ENCODE results near the gene ERCC5.

The ERCC5 gene

DNA sequence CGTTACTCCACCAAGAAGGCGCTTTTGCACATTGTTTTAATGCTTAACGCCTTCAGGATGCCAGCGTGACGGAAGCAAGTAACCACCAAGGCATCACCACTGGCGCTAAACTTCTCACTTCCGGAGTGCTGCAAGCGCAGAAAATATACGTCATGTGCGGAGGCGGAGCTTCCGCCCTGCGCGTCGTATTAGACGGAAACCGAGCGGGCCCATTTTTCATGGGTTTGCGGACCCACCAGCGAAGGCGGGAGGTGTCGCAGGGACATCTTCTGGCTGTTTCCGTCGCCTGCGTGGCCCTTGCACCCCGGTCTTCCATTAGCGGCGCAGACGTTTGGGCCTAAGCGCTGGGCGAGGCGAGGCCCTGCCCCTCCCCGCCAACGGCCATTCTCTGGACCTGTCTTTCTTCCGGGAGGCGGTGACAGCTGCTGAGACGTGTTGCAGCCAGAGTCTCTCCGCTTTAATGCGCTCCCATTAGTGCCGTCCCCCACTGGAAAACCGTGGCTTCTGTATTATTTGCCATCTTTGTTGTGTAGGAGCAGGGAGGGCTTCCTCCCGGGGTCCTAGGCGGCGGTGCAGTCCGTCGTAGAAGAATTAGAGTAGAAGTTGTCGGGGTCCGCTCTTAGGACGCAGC lies at the start of gene ERCC5:
Gene ERCC5 (plus strand): TSS at position 403 of the 631 bp plus-strand sequence. CDS start 235 bp downstream, outside the sequence.
- DNase-seq (ENCODE audit: low read depth, low spot score), result peak; percentile 96

DNA sequence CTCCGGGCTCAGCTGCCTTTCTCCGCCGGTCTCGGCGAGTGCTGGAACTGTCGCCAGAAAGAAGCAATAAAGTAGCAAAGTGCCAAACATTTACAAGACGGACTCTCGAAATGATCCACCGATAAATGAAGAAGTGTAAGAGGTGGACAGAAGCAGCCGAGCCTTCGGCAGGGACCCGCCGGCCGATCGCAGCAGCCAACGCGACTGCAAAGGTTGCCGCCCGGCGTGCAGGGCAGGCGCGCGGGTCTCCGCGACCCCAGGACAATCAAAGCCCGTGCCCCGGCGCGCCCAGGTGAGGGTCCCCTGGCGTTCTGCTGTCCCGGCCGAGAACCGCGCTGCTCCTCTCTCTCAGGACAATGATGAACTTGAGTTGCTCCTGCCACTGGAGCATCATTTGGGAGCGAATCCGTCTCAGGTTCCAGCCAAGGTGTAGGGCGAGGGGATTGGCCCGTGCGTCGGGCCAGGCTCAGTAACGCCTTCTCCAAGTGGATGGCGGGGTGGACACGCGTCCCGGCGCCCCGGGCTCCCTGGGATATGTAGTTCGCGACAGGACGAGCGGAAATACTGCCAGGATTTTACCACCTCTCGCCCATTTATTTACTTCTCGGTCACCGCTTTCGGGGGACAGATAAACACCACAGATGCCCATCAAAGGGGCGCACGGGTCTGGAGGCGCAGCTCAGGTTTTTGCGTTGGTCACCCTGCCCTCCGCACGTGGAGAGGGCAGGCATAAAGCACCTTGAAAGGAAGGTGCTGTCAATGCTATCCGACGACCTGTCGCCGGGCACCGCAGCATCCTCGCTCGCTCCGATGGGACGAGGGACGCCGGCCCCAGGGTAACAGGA lies 47.0 kb upstream of the ERCC5 start, which contains the start of the genes BIVM and POGLUT2:
Gene BIVM (plus strand): TSS at position 539 of the 845 bp plus-strand sequence. CDS start 8,149 bp downstream, outside the sequence.
Gene POGLUT2 (minus strand): TSS at position 396 of the 845 bp plus-strand sequence. CDS start 306 bp downstream, at position 90.
- DNase-seq (ENCODE audit: low read depth, low spot score), result peak; percentile 95

DNA sequence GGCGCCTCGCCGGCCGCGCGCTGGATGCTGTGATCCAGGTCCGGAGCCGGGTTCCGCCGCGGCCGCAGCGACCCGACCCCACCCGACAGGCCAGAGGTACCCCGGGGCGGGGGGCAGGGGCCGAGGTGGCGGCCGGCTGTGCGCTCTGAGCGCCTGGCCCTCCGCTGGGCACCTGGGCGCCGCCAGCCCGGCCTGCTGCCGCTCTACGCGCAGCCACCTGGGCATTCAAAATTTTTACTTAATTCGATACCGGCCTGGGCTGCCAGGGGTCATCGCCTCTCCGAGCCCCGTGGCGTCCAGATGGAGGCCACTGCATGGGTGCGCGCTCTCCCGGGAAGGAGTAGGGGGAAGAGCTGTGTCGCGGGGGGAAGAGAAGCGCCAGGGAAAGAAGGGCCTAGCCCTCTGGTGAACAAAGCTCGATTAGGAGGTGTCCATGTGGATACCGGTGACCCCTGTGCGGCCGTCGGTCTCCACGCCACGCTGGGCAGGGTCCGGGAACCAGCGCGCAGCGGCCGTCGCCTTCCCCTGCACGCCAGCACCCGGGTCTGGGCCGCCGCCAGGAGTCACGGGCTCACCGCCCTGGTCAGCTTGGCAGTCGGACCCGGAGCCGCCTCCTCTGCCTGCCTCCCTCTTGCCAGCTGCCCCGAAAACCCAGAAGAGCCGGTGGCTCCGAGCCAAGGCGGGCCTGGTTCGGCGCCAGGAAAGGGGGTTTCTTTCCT lies 46.2 kb upstream of the ERCC5 start:
- DNase-seq (ENCODE audit: low read depth, low spot score), result no peak

DNA sequence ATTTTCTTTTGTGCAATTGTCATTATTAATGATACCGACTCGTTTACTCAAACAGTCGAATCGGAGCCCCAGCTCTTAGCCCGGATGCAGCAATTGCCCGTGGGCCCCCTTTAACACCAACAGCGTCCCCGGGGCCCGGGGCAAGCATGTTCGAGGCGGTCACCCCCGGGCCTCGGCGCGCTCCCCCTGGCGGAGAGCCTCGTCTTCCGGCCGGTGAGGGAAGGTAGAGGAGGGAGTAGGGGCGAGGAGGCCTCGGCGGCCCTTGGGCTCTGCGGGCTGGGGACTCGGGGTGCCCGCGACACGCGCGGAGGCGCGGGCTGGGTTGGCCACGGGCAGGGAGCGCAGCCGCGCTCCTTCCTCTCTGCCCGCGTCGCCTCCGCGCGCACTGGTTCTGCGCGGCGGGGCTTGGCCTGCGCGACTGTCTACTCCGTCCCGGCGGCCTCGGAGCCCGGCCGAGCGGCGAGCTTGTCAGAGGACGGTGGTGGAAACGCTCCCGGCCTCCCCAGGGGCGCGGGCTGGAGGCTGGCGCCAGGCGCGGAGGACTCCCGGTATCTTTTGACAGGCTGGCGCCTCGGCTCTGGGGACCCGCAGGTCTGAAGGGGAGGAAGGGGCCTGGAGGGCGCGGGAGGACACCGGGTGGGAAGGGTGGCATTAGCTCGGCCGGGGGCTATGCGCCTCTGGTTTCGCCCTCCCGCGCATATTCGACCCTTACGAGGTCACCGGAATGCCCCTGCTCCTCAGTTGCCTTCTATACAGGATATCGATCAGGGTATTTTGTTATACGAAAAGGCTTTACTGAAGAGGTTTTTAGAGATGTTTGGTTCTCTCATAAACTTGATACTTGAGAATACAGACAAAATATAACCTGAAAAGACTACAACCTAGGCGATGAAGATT lies 45.4 kb upstream of the ERCC5 start:
- peak; percentile 84 for DNase-seq (ENCODE audit: low read depth, low spot score)

DNA sequence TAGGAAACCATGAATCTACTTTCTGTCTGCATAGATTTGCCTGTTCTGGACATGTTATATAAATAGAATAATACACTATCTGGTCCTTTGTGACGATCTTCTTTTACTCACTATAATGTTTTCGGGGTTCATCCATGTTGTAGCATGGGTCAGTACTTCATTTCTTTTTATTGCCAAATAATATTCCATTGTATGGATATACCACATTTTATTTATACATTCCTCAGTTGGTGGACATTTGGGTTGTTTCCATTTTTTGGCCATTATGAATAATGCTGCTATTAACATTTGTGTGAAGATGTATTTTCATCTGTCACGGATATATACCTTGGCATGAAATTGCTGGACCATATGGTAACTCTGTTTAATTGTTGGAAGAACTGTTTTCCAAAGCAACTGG lies 40.2 kb upstream of the ERCC5 start:
- DNase-seq (ENCODE audit: low read depth, low spot score), result no peak

DNA sequence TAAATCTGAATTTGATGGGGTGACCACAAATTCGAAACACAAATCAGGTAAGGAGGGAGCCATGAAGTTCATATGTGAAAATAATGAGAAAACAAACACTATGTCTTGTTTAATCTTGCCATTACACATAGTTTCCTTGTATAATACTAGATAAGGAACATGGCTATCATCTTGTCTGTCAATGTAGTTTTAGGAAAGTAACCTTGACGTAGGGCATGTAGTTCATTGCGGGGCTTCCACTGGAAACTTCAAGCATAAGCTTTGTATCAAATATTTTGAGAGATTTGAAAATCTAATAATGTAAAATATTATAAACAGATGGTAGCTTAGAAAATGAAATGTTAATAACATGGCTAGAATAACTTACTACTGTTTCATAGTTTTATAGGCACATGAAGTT lies 38.1 kb upstream of the ERCC5 start:
- no peak for DNase-seq (ENCODE audit: low read depth, low spot score)

DNA sequence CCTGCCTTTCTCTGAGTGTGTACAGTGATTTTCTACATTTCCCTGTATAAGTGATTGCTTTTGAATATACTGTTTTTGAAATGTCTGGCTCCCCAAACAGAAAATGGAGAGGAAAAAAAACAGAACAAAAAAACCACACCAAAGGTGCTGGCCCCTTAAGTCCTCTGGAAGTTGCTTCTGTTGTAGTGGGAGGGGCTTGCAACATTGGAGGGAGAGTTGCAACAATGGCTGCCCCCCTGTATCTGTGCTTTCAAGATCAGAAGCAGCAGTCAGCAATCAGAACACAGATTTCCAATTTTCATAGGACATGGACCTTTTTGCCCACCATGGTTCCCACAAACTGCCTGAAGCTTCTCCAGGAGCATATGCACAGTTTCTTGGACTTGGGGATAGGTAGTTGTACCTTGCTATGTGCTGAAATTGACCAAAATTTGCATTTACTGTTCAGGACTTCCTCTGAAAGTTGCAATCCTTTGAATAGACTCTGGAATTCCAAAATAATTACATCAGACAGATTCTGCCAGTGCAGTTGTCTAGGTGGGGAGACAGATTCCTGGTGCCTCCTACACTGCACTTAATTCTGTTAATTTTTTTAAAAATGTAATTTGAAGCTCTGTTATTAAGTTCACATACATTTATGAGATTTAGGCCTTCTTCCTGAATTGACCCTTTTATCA lies 33.1 kb upstream of the ERCC5 start:
- DNase-seq (ENCODE audit: low read depth, low spot score), result peak; percentile 14

DNA sequence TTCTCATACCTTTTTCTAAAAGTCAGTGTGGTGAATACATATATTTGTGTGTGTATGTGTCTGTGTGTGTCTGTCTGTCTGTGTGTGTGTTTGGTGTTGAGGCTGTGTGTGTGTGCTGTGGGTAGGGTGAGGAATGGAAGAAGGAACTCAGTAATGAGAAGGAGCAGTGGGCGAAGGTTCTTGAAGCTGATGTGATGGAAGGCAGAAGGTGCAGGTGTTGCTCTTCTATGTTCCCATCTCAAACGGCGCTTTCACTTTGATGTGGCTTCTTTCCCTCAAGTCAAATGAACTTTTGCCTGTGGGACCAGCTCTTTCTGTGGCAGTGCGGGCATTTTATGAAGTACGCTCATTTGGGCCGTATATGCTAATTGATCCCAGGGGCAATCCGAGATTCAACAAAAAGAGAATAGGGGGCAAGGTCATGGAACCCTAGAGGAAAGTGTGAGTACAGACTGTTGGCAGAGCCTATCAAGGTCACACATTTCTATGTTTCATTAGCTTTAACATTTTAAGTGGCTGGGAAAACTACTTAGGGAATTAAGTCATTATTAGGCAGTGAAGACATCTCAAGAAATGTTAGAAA lies 31.7 kb upstream of the ERCC5 start:
- no peak for DNase-seq (ENCODE audit: low read depth, low spot score)

DNA sequence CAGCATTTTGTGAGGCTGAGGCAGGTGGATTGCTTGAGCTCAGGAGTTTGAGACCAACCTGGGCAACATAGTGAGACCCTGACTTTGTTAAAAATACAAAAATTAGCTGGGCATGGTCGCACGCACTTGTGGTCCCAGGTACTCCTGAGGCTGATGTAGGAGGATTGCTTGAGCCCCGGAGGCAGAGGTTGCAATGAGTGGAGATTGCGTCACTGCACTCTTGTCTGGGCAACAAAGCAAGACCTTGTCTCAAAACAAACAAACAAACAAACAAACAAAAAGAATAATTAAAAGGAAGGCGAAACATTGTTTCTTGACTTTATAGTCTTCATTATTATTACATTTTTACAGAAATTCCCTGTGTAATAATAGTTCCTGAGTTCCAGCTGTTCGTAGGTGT lies 31.0 kb upstream of the ERCC5 start:
- no peak for DNase-seq (ENCODE audit: low read depth, low spot score)

DNA sequence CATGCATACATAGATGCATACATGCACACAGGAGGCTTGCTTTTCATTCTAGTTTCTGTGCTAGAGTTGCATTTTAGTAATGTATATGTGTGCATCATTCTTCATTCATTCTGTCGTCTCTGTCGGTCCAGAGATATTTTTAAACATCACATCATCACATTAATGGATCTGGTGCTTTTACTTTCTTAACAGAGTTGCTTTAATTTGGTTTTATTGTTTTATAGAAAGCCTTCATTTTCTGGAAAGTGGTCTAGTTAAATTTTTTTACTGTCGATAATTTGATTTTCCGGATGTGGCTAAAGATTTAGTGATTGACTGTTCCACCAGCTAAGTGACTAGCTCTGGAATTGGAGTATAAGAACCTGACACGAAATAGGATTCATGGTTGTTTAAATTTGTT lies 30.0 kb upstream of the ERCC5 start:
- no peak for DNase-seq (ENCODE audit: low read depth, low spot score)

DNA sequence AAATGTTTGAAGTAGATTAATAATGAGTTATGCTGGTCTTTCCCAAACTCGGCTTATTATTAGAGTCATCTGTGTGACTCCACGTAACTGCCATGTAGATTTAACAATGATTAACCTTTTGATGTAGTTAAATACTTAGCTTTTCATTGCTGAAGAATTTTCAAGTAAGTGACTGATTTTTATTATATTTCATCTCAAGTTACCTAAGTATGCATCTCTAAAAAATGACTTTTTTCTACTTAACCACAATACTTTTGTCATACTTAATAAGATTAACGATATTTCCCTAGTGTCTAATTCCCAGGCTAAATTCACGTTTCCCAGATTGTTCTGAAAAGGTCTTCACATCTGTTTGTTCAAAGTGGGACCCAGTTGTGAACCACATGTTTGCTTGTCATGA lies 29.1 kb upstream of the ERCC5 start:
- DNase-seq (ENCODE audit: low read depth, low spot score), result no peak

DNA sequence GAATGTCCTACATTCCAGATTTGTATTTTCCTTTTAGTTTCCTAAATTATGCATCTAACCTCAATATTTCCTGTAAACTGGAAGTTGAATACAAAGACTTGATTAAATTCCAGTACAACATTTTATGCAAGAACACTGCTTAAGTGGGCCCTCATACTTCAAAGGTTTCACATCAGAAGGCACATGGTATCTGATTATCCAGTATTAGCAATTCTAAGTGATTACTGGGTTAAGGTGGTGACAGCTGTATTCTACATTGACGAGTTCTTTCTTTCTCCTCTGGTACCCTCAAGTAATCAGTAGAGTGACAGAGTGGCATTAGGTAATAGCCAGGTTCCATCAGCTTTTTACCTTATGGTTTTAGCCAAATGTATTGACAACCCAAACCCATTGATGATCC lies 28.6 kb upstream of the ERCC5 start:
- DNase-seq (ENCODE audit: low read depth, low spot score), result no peak

DNA sequence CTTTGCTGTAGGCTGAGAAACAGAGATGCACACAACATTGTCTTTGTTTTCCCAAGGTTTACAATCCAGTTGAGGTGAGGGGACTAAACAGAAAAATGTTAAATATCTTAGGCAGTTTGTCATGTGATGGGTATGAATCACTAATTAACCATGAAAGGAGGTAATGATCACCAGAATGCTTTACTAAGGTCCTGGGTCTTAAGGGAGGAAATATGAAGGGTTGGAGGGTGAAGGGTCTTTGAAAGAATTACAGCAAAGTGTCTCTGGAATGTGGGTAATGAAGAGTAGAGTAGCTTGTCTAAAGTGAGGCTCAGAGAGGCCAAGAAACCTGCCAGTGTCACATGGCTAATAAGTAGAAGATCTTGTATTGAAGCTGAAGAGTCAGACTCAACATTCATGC lies 27.9 kb upstream of the ERCC5 start:
- no peak for DNase-seq (ENCODE audit: low read depth, low spot score)

DNA sequence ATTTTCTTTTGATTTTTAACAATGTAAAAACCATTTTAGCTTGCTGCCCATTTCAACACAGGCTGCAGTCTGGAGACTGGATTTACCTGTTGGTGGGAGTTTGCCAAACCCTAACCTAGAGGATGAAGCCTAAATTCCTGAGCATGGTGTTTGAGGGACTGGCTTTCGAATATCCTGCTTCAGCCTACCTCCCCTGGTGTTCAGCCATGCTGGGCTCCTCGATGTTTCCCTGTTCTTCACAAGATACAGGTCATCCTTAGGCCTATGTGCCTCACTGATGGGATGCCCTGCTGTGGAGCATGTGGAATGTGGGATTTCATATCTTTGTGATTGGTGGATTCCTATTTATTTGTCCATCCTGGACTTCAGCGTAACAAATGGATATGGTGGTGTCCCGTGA lies 20.4 kb upstream of the ERCC5 start:
- no peak for DNase-seq (ENCODE audit: low read depth, low spot score)

DNA sequence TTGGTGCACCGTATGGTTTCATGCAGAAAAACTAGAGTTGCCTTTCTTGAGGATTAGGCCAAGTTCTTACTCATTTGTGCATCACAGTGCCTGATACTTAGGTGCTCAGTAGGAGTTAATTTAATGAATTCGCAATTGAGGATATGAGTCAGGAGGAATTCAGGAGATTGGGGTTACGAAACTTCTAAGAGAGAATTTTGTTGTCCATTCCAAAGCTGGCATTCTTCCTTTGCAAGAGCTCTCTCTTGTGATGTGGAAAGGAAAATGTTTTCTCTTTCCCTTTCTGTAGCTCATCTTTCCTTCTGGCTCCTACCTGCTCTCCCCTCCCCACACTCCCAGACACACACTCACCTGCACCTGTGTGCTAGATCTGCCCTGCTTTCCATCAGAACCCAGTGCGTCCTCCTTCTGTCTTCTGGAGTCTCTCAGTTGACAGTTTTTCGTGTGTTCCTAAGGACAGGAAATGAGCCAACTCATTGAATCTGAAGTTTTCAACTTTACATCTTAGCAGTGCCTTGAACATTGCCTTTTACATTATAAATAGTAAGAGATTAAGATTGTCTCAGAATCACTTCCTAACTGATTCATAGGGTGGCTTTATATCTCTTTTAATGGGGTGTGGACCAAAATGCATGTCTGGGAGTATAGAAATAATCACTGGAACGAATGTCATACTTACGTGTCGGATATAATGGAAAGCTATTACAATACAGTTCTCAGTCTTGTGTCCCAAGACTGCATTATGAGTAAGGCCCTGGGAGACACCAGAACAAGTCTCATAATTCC lies 19.7 kb upstream of the ERCC5 start:
- no peak for DNase-seq (ENCODE audit: low read depth, low spot score)

DNA sequence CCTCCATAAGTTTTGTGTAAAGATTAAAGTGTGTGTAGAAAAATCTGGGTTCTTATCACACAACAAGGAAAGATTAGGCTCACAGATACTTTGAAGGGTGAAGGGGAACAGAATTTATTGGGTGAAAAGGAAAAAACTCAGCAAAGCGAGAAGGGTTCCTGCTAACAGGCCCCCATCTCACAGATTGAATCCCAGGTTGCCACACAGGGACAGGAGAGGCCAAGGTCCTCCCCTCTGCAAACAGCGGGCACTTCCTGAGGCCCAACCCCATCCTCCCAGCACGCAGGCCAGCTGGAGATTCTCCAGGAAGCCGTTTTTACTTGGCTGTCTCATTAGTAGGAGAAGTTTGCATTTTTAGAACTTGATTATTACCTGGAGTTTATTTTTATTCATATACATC lies 15.2 kb upstream of the ERCC5 start:
- no peak for DNase-seq (ENCODE audit: low read depth, low spot score)

DNA sequence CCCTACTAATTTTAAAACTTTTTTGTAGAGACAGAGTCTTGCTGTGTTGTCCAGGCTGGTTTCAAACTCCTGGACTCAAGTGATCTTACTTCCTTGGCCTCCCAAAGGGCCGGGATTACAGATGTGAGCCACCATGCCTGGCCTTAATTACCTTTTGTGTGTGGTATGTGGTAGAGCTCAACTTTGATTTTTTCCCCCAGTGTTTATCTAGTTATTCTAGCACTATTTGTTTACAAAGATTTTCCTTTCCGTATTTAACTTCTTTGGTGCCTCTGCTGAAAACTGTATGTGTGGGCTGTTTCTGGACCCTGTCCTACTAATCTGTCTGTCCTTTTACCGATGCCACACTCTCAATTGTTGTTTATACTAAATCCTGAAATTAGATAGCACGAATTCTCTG lies 9.4 kb upstream of the ERCC5 start:
- DNase-seq (ENCODE audit: low read depth, low spot score), result no peak

DNA sequence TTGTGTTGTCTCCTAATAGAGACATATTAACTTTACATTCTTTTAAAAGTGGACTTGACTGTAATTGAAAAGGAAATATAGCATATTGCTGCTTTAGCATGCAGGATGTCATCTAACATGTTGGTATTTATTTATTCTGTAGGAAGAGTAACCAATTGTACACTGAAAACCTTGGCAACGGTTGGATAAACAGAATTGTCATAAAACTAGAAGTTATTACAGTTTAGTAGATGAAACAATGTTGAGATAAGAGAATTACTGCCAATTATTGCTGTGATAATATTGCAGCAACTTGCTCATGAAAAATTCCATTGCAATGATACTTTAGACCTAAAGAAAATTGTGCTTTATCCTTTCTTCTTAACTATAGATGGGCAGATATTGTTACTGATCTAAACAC lies 7.6 kb upstream of the ERCC5 start:
- no peak for DNase-seq (ENCODE audit: low read depth, low spot score)

DNA sequence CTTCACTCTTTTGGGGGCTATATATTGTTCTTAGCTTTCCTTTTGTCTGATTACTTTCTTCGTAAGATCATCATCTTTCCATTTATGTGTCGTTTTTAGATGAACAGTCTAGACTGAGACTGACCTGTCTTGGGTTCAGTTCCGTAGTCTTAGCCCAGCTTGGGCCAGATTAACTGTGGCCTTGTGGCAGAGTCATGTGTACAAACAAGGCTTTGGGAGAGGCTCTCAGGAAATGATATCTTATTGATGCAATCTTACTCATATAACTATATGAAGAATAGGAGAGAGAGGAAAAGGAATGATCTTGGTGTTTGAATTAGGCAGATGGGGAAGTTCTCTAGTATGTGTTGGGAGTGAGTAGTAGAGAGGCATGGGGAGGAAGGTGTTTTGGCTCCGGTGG lies 6.8 kb upstream of the ERCC5 start:
- DNase-seq (ENCODE audit: low read depth, low spot score), result no peak

DNA sequence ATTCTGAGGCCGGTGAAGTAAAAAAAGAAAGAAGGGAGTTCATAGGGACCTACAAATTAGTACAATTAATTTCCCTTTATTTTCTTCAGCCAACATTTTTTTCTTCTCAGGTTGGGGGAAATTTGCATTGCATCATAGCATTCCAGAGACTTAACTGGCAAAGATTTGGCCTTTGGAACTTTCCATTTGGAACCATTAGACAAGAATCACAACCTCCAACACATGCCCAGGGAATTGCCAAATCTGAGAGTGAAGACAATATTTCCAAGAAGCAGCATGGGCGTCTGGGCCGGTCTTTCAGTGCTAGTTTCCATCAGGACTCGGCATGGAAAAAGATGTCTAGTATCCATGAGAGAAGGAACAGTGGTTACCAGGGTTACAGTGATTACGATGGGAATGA lies 6.4 kb upstream of the ERCC5 start:
- DNase-seq (ENCODE audit: low read depth, low spot score), result no peak
